ENCODE measurements around the gene KLHL25. TPM values are rescaled to one million over a fixed set of nuclear protein-coding genes. Genes with fewer than 3 reads are reported as not detected.
A peak's percentile ranks its signal among the peaks of the same experiment; 100 is the strongest.

The KLHL25 gene
- total and polyA plus RNA-seq, 8 donors: 1.2 to 36.2 (median 5.8) TPM

DNA sequence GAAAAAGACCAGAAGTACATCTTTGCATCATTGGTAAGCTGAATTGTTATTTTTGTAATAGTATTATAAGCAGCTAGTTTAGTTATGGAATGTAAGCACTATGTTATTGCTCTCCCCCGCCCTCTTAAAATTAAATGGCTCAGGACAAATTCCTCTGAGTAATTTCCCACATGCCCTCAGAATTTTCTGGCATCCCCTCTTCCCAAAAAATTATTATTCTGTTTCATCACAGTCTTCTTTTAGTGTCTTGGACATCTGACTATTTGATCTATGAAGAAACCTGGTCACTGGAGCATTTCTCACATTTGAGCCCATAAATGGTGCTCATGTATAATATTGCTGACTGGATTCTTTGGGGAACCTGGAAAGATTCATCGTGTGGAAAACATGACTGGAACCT, 68.3 kb downstream of the KLHL25 start:
- Histone ChIP-seq H3K27me3 (no peaks in the 10 kb centered on the region), H3K4me1 (peaks cover 12 to 59% (median 35%) of the 10 kb centered on the region in 4 donors), H3K4me3 (no peak overlapping the region), H3K9me3 (no peaks in the 10 kb centered on the region), H3K36me3 (peaks cover 65 to 100% (median 97%) of the 10 kb centered on the region in 4 donors), H3K27ac (peak overlapping the region in 4 of 5 donors; percentile 68 to 78 (median 72))
- TF ChIP-seq POLR2AphosphoS5 (IDR thresholded peaks at IDR 0.05) (peak in 1 of 3 donors; percentile 17), POLR2A (IDR thresholded peaks at IDR 0.05) (no peak), EP300 (IDR thresholded peaks at IDR 0.05) (no peak)
- TF ChIP-seq, protein P1, sequence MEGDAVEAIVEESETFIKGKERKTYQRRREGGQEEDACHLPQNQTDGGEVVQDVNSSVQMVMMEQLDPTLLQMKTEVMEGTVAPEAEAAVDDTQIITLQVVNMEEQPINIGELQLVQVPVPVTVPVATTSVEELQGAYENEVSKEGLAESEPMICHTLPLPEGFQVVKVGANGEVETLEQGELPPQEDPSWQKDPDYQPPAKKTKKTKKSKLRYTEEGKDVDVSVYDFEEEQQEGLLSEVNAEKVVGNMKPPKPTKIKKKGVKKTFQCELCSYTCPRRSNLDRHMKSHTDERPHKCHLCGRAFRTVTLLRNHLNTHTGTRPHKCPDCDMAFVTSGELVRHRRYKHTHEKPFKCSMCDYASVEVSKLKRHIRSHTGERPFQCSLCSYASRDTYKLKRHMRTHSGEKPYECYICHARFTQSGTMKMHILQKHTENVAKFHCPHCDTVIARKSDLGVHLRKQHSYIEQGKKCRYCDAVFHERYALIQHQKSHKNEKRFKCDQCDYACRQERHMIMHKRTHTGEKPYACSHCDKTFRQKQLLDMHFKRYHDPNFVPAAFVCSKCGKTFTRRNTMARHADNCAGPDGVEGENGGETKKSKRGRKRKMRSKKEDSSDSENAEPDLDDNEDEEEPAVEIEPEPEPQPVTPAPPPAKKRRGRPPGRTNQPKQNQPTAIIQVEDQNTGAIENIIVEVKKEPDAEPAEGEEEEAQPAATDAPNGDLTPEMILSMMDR (IDR thresholded peaks at IDR 0.05): no peak
- no peak for DNase-seq
- intact Hi-C loops (cut with DNase I; ENCODE audit: low total_unique reads): no loop called here
- WGBS, 5 donors: 68 to 88% (median 83%) methylated on average over 2 of the region's 2 CpGs

DNA sequence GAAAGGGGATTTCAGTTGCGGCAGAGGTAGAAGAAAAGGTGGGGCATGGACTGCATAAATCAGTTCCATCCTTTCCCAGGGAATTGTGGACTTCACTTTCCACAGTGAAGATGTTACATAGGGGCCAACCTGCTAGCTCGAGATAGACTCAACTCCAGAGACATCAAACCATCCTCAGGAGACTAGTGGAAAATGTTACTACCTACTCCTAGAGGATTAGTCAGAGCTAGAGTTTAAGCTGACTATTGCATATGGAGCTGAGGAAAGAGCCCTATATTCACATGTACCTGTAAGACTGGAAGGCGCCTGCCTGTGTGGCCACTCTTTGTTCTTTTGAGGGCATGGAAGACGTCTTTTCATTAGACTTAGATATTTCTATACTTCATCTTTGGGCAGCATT, 69.2 kb downstream of the KLHL25 start:
- intact Hi-C loops (cut with DNase I; ENCODE audit: low total_unique reads): no loop called here
- 82 to 88% (median 87%) methylated on average over 4 of the region's 4 CpGs for WGBS, 5 donors
- H3K4me1 ChIP-seq: peaks cover 12 to 56% (median 34%) of the 10 kb centered on the region in 4 donors
- TF ChIP-seq, protein P1 (IDR thresholded peaks at IDR 0.05): no peak
- TF ChIP-seq EP300 (IDR thresholded peaks at IDR 0.05) (no peak), POLR2A (IDR thresholded peaks at IDR 0.05) (no peak), POLR2AphosphoS5 (IDR thresholded peaks at IDR 0.05) (no peak)
- H3K27ac ChIP-seq: peak overlapping the region; percentile 38 to 78 (median 71)
- H3K9me3 ChIP-seq: no peaks in the 10 kb centered on the region
- H3K27me3 ChIP-seq: no peaks in the 10 kb centered on the region
- H3K36me3 ChIP-seq: peaks cover 58 to 100% (median 97%) of the 10 kb centered on the region in 4 donors
- no peak for DNase-seq
- no peak overlapping the region for H3K4me3 ChIP-seq

DNA sequence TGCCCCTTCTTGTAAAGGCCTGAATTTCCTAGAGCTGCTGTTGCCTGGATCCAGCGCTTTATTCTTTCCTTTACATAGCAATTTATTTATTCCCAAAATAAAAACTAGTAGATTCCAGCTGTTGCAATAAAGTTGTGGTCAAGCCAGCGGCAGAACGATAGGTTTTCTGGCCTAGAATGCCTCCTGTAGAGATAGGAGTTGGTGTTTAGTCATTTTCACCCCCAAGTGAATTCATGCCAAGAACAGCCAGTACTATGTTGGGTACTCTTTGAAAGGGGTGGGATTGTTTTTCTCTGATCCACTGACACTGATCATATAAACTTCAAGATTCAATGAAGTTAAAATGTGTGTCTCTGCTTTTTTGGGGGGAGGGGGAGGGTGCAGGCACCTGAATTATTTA, 69.7 kb downstream of the KLHL25 start:
- intact Hi-C loops (cut with DNase I; ENCODE audit: low total_unique reads): no loop called here
- Histone ChIP-seq H3K9me3 (no peaks in the 10 kb centered on the region), H3K36me3 (peaks cover 61 to 100% (median 98%) of the 10 kb centered on the region in 4 donors), H3K4me3 (no peak overlapping the region), H3K4me1 (peaks cover 12 to 51% (median 32%) of the 10 kb centered on the region in 4 donors), H3K27me3 (no peaks in the 10 kb centered on the region), H3K27ac (peak overlapping the region in 4 of 5 donors; percentile 68 to 78 (median 72))
- DNase-seq: no peak
- TF ChIP-seq, protein P1 (IDR thresholded peaks at IDR 0.05): no peak
- no peak for TF ChIP-seq POLR2AphosphoS5 (IDR thresholded peaks at IDR 0.05)
- TF ChIP-seq EP300 (IDR thresholded peaks at IDR 0.05): no peak
- TF ChIP-seq POLR2A (IDR thresholded peaks at IDR 0.05): no peak
- 46 to 81% (median 59%) methylated on average over 3 of the region's 3 CpGs for WGBS, 5 donors

DNA sequence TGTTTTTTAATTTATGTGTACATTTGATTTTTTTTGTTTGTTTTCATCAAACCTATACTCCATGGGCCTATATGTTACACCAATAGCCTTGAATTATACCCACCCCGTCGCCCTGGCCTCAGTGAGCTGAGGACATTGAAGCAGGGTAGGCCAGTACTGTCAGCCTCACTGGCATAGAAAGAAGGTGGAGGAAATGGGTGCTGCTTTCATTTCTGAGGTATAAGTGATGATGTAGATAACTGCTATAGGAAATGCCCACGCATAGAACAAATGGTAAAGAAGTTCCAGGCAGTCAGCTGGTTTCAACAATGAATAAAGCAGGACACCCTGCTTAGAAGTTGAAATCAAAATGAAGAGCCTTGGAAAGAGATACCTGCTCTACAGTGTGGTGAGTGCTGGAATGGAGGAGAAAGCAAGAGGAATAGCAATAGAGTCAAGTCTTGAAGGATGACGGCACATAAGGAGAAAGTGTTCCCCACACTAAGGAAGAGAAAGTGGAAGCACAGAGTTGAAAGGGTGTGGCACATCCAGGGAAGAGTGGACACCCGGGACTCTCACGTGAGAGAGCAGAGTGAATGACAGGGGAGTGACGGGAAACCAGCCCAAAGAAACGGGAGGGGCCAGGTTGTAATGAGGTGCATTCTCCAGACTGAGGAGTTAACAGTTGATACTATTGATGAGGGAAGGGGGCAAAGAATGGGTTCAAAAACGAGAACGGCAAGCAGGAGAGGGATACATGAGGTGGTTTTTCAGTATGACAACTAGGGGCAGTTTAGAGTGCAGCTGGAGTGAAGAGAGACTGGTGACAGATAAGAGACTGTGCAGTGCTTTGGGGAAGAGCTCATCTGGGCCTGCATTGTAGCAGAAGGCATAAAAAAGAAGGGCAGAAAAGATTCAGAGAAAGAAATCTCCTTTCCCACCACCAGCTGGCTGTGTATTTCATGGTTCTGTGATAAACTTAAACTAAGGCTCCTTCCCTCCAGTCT, 70.5 kb downstream of the KLHL25 start:
- H3K27me3 ChIP-seq: no peaks in the 10 kb centered on the region
- no peak for DNase-seq
- no peak overlapping the region for H3K4me3 ChIP-seq
- TF ChIP-seq POLR2A (IDR thresholded peaks at IDR 0.05): no peak
- no peak for TF ChIP-seq POLR2AphosphoS5 (IDR thresholded peaks at IDR 0.05)
- no peak for TF ChIP-seq EP300 (IDR thresholded peaks at IDR 0.05)
- TF ChIP-seq, protein P1 (IDR thresholded peaks at IDR 0.05): no peak
- H3K27ac ChIP-seq: peak overlapping the region; percentile 13 to 78 (median 71)
- H3K4me1 ChIP-seq: peaks cover 12 to 46% (median 29%) of the 10 kb centered on the region in 4 donors
- H3K36me3 ChIP-seq: peaks cover 61 to 100% (median 99%) of the 10 kb centered on the region in 4 donors
- WGBS, 5 donors: 53 to 60% (median 55%) methylated on average over 10 of the region's 10 CpGs
- intact Hi-C loops (cut with DNase I; ENCODE audit: low total_unique reads): no loop called here
- H3K9me3 ChIP-seq: no peaks in the 10 kb centered on the region

Measured in stomach (tissue), 9 donors.